H1 (cell line): ENCODE data around the gene RNF26. TPM values are rescaled to one million over a fixed set of nuclear protein-coding genes. Genes with fewer than 3 reads are reported as not detected.
A peak's percentile ranks its signal among the peaks of the same experiment; 100 is the strongest.

Source experiments
- ATF2 ChIP-seq: IDR thresholded peaks from 2 replicates; pipeline ENCODE4 v1.6.1; 2012; ENCODE audit warnings: low read length, inconsistent platforms
- ATF3 ChIP-seq: IDR thresholded peaks from 2 replicates; pipeline ENCODE4 v1.6.1; 2011; ENCODE audit warnings: low read depth, mild to moderate bottlenecking, low read length; ENCODE audit not compliant: insufficient read depth
- CTCF ChIP-seq, 3 experiments: IDR thresholded peaks; 1 replicate in 2 of 3; 2 replicates in 1 of 3; pipeline versions ENCODE4 v1.5.1 to v1.6.1; 2011; ENCODE audit warnings: low read length in 3 of 3, mild to moderate bottlenecking in 3 of 3, inconsistent platforms in 2 of 3, low read depth in 1 of 3, moderate library complexity in 1 of 3; ENCODE audit not compliant: insufficient read depth in 1 of 3; ENCODE audit errors: control extremely low read depth in 1 of 3
- EP300 ChIP-seq, 2 experiments: IDR thresholded peaks; 1 replicate in 1 of 2; 2 replicates in 1 of 2; pipeline ENCODE4 v1.6.1; 2011 to 2012; ENCODE audit warnings: low read depth in 2 of 2, low read length in 2 of 2, mild to moderate bottlenecking in 2 of 2, borderline replicate concordance in 1 of 2, inconsistent platforms in 1 of 2, moderate library complexity in 1 of 2
- RNF2 ChIP-seq: fragments of 200-900, 300-1000 bp; sonication (generic); IDR thresholded peaks from 2 replicates; pipeline ENCODE4 v1.7.1; 2016; ENCODE audit warnings: borderline replicate concordance, low read depth, mild to moderate bottlenecking, antibody characterized with exemption, low read length; ENCODE audit not compliant: poor library complexity, severe bottlenecking; ENCODE audit errors: missing control alignments
- SP1 ChIP-seq: IDR thresholded peaks from 2 replicates; pipeline ENCODE4 v1.6.1; 2011; ENCODE audit warnings: low read depth, low read length
- SP2 ChIP-seq: IDR thresholded peaks from 2 replicates; pipeline ENCODE4 v1.6.1; 2012; ENCODE audit warnings: mild to moderate bottlenecking, low read length, inconsistent platforms
- SRF ChIP-seq: IDR thresholded peaks from 2 replicates; pipeline ENCODE4 v1.6.1; 2011; ENCODE audit warnings: mild to moderate bottlenecking, low read depth, low read length, moderate library complexity
- YY1 ChIP-seq: IDR thresholded peaks from 2 replicates; pipeline ENCODE4 v1.6.1; 2011; ENCODE audit warnings: low read depth, mild to moderate bottlenecking, low read length
- polyA plus RNA-seq, 7 experiments: library from polyadenylated mRNA; depleted of rRNA in 3 of 7; stranded (reverse) in 5 of 7; unstranded in 2 of 7; fragments of >200 nt in 5 of 7; fragments of 200-250 nt in 2 of 7; gene quantifications; 1 replicate in 5 of 7; 2 replicates in 1 of 7; 4 replicates in 1 of 7; pipeline versions ENCODE4 v1.2.1 to v1.2.3, GENCODE V29; 2011 to 2013; ENCODE audit warnings: missing spikeins in 2 of 7, mixed read lengths in 2 of 7
- total RNA-seq: library from RNA; stranded (reverse); fragmentation: NEBNext Ultra II Directional; extraction: Animal tissue kit (Norgen Biotek cat#: 25700); gene quantifications from 2 replicates; pipeline ENCODE4 v1.2.1, GENCODE V29; 2021

The RNF26 gene
- total and polyA plus RNA-seq, 2 of the 8 experiments (the other 6 are each of a cell fraction or from before 2014, with no cell fraction given): 82.7 to 84.0 TPM

- TF ChIP-seq ATF3 (no peak), SP2 (no peak), EP300 (IDR thresholded peaks at IDR 0.05; ENCODE audit: borderline replicate concordance in 1 of 2, low read depth in 2 of 2, low read length in 2 of 2) (peak in 1 of 2 experiments; percentile 20; a peak in 1 of 3 replicates), SP1 (peak; percentile 10; the same call in 1 of the 2 replicates), ATF2 (peak; percentile 71; the same call in 1 of the 2 replicates), CTCF (IDR thresholded peaks at IDR 0.05; ENCODE audit: control extremely low read depth in 1 of 3, insufficient read depth in 1 of 3, low read depth in 1 of 3, low read length in 3 of 3) (peak in 2 of 3 experiments; percentile 83 to 89; a peak in 3 of 4 replicates), RNF2 (no peak), SRF (no peak), YY1 (peak; percentile 60; the same call in 1 of the 2 replicates)
These were observed 10.7 kb upstream of the RNF26 start (continued) for GRCh38 chr11:119323532-119324033.
